HG03575 (cell line): ENCODE data around the gene TK1.

Experiments
- ATAC-seq: cut with Tn5 transposase; IDR thresholded peaks from one replicate; pipeline ENCODE4 v1.9.1; 2021; ENCODE audit not compliant: unreplicated experiment, insufficient number of reproducible peaks, low FRiP score; ENCODE audit errors: extremely low read depth

The TK1 gene

DNA sequence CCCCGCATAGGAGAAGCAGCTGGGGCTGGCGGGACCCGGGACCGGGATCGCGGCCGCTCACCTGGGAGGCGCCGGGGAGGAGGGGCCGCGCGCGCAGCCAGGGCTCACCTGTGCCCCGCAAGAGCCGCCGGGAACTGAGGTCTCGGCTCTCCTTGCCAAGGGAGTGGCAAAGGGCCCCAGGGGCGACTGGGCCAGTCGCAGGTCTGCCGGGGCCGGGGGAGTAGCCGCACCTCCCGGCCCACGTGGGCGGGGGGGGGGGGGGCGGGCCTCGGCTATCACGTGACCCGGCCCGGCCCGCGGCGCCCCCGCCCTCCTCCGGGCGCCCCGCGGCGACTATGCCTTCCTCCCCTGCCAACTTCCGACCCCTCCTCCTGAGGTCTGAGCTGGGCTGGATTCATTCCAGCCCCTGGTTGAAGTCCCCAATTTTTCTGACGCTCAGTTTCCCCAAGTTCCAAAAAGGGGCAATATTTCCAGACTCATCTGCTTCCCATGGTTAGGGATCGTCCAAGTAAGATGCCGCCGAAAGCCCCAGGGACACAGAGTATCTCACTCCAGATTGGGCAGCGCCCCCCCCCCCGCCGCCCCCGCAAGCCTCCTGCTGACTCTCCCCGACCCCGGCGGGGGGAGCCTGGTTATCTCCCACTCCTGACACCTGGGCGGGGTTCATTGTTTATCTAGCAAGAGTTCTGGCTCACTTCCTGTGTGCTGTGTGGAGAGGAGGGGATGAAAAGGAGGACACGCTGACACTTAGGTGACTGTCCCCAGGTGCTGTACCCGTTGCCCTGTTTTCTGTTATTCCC, 58.1 kb downstream of the TK1 start, which contains the start of gene TMC6:
Gene TMC6 (minus strand): TSS at position 205 of the 800 bp plus-strand sequence. CDS start 1,923 bp downstream, outside the sequence.
- no peak for ATAC-seq

DNA sequence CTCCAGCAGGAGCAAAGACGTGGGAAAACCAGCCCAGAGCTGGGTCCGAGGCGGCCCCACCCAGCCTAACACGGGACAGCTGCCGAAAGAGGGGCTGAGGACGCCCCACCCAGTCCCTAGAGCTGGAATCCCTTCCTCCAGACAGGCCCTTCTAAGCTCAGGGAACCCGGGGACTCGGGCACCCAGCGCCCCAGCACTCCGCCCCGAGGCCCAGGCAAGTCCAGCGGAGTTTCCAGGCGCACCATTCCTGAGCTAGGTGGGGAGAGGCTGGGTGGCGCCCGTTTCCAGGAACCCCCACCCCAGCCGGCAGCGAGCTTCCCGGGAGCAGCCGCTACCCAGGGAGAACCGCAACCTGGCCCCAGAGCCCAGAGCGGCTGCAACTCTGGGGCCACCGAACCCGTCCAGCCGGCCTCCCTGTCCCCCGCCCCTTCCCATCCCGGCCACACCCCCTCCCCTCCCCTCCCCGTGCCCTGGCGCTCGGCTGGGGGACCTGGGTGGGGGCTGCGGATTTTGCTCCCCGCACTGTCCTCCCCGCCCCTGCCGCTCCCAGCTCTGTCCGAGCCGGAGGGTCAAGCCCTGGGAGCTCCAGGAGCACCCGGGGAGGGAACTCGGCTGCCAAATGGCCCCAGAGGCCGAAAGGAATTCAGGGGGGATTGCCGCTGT, 58.8 kb downstream of the TK1 start:
- ATAC-seq, result no peak

DNA sequence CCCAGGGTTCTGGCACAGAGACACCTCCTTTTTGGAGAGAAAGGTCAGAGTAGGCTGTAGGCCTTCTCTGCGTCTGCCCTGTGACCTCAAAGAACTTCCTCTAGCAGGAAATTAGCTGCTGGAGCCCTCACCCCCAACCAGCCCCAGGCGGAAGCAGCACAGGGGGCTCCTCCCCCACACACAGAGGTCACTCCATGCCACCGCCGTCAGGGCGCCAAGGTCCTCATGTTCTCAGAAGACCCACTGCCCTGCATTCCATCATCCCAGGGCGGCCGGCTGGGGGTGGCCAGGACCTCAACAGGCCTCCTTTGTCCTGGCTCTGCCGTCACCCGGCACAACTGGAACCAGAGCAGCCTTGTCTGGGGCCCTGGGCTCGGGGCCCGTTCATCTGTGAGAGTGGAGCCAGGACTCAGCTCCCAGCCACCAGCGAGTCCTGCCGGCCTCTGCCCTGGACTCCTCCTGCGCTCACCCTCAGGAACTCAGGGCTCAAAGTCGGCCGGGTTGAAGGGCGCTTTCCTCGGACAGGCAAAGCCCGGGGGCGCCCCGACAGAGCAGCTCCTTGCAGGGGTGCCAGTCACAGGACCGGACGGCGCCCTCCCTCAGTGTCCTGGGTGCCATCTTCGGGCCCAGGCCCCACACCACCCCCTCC, 59.5 kb downstream of the TK1 start:
- ATAC-seq, result no peak

DNA sequence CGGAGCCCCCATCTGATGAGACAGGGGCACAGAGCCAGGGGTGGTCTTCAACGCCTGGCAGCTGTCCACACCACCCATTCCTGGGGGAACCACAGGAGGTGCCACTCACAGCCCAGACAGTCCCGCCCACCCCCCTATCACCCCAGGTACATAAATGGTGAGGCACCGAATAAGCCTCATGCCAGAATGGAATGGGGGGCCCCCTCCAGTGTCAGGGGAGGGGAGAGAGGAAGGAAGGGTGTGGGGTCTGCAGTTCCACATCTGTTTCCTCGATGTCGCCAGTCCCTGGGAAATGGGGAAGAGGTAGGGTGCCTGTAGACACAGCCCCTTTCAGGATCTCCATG, 60.0 kb downstream of the TK1 start:
- no peak for ATAC-seq

DNA sequence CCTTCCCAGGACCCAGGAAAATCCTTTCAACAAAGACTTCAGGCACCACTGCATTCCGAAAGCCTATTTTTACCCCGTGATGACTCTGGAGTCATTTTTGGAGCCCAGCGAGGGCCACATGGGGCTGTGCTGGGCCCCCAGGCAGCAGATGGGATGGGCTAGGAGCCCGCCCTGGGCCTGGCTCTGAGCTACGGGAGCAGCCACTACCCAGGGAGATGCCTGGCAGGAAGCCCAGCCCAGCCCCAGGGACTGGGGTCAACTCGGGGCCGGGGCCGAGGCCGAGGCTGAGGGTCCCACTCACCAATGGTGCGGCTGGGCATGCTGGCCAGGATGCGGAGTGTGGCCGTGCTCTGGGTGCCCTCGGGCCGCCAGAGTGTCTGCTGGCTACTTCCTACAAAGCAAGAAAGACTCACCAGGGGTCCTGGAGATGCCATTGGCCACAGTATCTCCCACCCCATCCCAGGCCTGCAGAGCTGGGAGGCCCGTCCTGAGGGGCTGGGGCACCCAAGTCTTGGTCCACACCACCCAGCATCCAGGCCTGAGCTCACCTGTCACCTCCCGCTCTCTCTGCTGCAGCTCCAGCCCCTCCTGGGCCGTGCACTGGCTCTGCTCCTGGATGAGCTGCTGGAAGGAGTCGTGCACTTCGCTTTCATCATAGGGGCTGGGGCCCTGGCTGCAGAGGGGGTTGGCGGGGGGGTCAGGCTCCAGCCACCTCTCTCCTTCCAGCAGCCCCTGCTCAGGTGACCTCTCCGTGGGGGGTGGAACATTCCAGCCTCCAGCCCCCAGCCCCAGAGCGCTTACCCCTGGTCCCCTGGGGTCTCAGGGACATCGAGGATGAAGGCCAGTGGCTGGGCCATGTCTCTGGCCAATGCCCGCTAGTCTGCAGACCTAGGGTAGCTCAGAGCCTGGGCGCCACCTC, 60.6 kb downstream of the TK1 start:
- ATAC-seq, result no peak

DNA sequence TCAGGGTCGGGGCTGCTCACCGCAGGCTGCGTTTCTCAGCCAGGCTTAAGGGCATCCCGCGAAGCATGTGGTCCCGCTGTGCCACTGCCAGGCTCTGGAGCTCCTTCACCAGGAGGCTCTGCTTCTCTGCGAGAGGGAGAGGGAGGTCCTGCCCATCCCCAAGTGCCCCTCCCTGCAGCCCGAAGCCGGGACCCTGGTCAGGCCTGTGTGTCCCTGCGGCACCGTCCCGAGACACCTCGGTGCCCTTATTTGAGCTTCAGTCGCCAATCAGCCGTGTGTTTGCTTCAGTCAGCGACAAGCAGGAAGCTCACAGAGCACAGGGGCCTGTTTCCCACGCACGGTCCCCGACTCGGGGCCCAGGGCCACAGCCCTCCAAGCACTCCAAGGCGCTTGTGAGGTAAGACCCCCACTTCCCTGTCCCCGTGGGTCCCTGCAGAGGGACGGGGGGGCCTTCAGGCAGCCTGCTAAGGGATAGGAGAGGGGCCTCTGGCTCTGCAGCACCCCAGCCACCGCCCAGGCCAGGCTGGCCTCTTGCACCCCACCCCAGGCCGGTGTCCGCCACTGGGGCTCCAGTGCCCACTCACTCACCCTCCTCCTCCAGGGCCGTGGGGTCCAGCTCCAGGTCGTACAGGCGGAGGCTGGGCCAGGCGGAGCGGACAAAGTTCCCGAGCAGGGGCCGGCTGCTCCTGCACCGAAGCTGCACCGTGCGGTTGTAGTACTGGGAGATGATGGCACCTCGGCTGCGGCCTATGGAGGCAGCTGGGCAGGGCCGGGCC, 61.5 kb downstream of the TK1 start:
- ATAC-seq, result no peak

DNA sequence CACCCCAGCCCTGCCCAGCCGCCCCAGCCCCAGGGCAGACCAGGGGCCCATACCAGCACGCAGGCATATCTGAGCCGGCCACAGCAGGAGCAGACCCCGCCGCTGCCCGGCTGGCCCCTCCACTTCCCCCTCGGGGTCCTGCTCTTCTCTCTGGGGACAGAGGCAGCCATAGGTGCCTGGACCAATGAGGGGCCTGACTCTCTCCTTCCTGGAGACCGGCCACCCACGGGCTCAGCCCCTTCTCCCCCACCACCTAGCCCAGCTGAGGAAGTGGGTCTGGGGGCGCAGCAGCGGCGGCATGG, 62.1 kb downstream of the TK1 start:
- ATAC-seq, result no peak
